Right ventricle myocardium superior (tissue), 1 donor: ENCODE results near the gene BCL10. TPM values are rescaled to one million over a fixed set of nuclear protein-coding genes. Genes with fewer than 3 reads are reported as not detected.
"Not testable (repeated sequence)": the region's sequence is repeated elsewhere in the genome, so short reads cannot be mapped to it uniquely, and the experiment has no call there.

Experiments used
- ATAC-seq: fragments of 200-7000 bp; cut with Tn5 transposase; one replicate; pipeline ENCODE4 v1.9.1; 2020; ENCODE audit warnings: mild to moderate bottlenecking; ENCODE audit not compliant: poor library complexity
- DNase-seq: peaks from one replicate; pipeline ENCODE4 v3.0.0-alpha.2; 2020
- intact Hi-C: fragments of 100-400 bp; cut with DNase I; formaldehyde crosslinking; loops from one replicate; pipeline ENCODE4 v1.11.2; 2022
- total RNA-seq: library from RNA; stranded (reverse); fragmentation: NEBNext Ultra II Directional; extraction: Animal tissue kit (Norgen Biotek cat#: 25700); gene quantifications from one replicate; pipeline ENCODE4 v1.2.1, GENCODE V29; 2021
- donor health status: DM: no; HTN: yes; CAD: no; lungs with severe emphysema.

BCL10 gene
- total RNA-seq, 1 donor from 2014 or later: 7.9 TPM

- DNase-seq: no peak
- no peak for ATAC-seq
- intact Hi-C loops: no loop called here
Observed at GRCh38 chr1:85276978-85277639, 677 bp upstream of the BCL10 start.

DNA sequence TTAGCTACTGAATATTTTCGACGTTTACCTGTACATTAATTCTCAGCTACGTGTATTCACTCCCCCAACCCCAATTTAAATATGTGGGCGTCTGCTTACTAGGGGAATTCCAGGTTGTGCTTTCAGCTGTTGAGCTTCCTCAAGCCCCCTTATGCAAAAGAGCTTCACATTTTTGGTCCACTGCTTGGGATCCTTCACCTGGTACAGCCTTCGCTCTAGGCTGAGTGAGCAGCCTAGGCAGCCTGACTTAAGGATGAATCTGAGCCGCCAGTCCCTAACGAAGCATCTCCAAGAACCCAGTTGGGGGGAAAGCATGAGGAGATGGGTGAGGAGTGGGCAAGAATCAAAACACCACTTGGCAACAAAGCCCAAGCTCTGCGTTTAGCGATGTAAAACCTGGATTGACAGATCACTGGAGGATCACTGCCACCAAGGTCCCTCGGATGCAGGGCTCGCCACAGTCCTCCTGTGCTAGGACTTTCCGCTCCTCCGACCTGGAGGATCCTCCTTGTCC is 674 bp downstream of the BCL10 start:
- DNase-seq: no peak
- no peak for ATAC-seq
- intact Hi-C loops: no loop called here

GRCh38 chr1:85274969-85275453 is 1.4 kb downstream of the BCL10 start:
- no peak for DNase-seq
- no peak for ATAC-seq
- intact Hi-C loops: no loop called here

GRCh38 chr1:85273397-85273796 is 3.0 kb downstream of the BCL10 start:
- no peak for ATAC-seq
- DNase-seq: no peak
- intact Hi-C loops: no loop called here

DNA sequence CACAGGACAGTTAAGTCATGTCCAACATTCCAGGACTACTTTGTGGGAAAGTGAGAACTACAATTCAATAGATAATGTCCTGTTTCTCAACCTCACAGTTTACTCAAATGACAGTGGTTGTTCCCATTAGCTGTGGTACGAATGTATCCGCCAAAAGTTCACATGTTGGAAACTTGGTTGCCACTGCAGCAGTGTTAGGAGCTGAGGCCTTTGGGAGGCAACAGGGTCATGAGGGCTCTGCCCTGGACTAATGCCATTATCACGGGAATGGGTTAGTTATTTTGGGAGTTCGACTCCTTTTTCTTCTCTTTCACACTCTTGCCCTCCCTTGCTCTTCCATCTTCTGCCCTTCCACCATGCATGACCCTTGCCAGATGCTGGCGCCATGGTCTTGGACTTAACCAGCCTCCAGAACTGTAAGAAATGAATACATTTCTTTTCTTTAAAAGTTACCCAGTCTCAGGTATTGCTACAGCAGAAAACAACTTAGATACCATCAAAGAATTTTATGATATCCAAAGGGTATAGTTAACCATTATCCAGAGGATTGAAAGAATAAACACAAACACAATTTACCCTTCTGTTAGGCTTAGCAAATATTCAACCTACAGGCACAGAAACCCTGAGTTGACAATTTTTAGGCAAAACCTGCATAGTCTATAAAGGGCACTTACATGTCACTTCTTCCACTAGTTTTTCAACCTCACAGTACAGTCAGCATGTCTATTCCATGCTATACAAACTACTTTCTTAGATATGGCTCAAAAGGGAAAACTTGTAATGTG is 7.4 kb downstream of the BCL10 start:
- intact Hi-C loops: no loop called here
- ATAC-seq (peak; percentile 13), DNase-seq (no peak)

GRCh38 chr1:85267313-85267712 is 9.1 kb downstream of the BCL10 start:
- intact Hi-C loops: no loop called here

GRCh38 chr1:85264150-85264549 is 12.3 kb downstream of the BCL10 start:
- intact Hi-C loops: no loop called here
- ATAC-seq (no peak), DNase-seq (no peak)

More at GRCh38 chr1:85267313-85267712, 9.1 kb downstream of the BCL10 start:
- DNase-seq: no peak
- no peak for ATAC-seq

DNA sequence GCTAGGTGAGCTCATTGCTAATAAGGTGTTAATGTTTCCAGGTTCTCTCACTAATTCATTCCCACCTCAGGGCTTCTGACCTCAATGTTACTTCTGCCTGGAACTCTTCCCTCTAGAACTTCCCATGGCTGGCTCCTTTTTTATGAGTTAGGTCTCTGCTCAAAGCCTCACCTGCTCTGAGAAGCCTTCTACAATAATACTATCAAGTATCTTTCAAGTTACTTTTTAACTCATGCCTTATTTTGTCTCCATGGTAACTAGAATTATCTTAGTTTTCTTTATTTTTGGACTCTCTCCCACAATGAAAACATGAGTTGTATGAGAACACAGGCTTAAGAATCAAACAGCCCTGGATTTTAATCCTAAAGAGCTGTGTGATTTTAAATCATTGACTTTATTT is 13.4 kb downstream of the BCL10 start:
- DNase-seq (no peak), ATAC-seq (no peak)
- intact Hi-C loops: no loop called here

GRCh38 chr1:85259912-85260274 is 16.5 kb downstream of the BCL10 start:
- DNase-seq (no peak), ATAC-seq (peak; percentile 71)
- intact Hi-C loops: loop anchor here (5.0 kb wide), 1 partner anchor 318 kb away; no protein-coding TSS in a partner anchor

DNA sequence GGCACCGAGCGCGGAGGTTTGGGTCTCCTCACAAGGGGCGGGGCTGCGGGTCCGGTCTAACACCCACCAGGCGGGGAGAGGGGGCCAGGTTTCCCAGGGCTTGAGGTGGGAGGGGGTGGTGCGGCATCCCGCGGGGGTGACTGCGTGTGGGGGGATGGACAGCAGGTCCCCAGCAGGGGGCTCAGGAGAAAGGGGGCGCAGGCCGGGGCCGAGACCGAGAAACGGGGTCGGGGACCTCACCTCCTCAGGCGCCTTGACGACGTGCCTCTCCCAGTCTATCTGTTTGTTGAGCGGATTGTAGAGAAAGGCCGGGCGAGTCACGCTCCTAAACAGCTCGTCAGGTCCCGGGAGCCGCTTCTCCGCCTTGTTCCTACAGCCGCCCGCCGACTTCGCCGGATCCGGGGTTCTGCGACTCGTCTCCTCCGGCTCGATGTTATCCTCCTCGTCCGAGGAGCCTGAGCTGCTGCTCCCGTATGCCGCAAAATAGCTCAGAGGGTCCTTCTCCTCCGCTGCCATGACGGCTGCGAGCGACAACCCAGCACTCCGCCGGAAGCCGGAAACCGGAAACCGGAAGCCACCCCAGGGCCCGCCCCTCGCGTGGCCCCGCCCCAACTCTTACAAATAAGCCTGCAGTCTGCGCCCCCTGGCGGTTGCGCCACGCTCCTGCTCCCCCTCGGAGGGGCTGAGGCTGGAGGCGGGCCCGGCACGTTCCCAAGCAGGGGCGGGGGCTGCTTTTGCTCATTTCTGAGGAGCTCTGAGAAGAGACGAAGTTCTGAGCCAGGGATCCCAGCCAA is 17.1 kb downstream of the BCL10 start, which contains the start of gene C1orf52:
Gene C1orf52 (minus strand): TSS at position 545 of the 794 bp plus-strand sequence. CDS start 29 bp downstream, at position 516.
- intact Hi-C loops: loop anchor here (5.0 kb wide), 1 partner anchor 317 kb away; no protein-coding TSS in a partner anchor
- ATAC-seq: peak; percentile 99
- DNase-seq: peak; percentile 98

DNA sequence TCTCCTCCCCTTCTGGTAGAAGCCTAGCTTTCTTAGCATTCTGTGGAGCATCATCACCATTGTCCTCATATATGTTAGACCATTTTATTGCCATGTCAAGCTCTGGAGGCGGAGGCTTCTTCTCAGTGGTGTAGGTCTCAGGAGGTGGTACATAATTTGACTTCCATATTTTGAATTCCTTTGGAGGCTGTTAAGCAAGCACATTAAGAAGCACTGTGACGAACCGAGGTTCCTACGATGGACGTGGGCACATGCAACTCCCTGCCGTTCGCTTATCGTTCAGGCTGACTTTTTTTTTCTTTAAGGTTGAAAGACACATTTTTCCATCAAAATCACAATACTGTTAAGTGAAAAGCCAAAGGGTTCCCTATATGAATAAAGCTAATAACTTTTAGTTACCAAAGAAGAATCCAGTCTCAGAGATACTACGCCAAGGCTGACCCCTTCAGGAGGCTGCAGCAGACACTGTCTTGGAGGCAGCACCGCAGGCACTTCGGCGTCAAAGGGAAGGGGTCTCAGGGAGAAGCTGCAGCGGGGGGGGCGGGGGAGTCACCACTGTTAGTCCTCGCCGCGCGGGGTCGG is 17.8 kb downstream of the BCL10 start:
- intact Hi-C loops: loop anchor here (5.0 kb wide), 1 partner anchor 316 kb away; no protein-coding TSS in a partner anchor
- ATAC-seq (peak; percentile 16), DNase-seq (no peak)

- intact Hi-C loops, DNase-seq, ATAC-seq: not testable (repeated sequence)
Observed at GRCh38 chr1:85249042-85249441, 27.4 kb downstream of the BCL10 start.

- DNase-seq: no peak
- intact Hi-C loops: no loop called here
- no peak for ATAC-seq
Observed at GRCh38 chr1:85245891-85246290, 30.5 kb downstream of the BCL10 start.

GRCh38 chr1:85245456-85245855 is 31.0 kb downstream of the BCL10 start:
- ATAC-seq: no peak
- no peak for DNase-seq
- intact Hi-C loops: no loop called here

DNA sequence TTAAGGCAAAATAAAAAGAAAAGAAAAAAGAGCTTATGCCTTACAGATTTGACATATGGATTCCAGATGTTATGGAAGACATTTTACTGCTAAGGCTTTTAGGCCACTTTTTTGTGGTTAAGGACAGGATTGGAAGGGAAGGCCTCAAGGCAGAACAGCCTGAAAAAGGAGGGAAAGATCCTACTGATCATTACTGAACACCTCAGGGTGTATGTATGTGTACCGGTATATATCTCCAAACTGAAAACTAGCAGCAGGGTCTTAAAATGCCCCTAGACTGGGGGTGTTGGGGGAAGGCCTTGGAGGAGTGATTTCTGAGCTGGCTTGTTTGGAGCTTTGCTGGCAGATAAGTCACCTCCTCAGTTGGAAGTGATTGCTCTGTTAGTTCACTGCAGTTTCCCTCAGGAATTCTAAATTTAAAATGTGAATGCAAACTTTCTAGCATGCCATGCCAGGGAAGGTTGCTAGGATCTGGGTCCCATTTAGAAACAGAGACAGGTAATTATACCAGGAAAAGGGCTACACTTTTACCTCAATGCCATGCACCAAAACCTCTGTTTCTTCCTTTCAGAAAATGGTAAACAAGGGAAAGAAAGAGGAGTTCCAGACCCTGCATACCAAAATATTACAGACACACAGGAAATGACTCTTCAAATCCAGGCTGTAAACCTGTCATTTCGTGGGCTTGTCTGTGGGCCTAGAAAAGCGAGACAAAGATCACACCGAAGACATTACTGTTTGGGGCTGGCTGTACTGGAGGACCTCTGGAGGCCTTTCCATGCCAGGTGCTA is 32.0 kb downstream of the BCL10 start:
- DNase-seq: no peak
- no peak for ATAC-seq
- intact Hi-C loops: no loop called here

GRCh38 chr1:85243372-85243771 is 33.1 kb downstream of the BCL10 start:
- peak; percentile 53 for ATAC-seq
- intact Hi-C loops: no loop called here
- DNase-seq: no peak

GRCh38 chr1:85240643-85241042 is 35.8 kb downstream of the BCL10 start:
- no peak for DNase-seq
- intact Hi-C loops: no loop called here

DNA sequence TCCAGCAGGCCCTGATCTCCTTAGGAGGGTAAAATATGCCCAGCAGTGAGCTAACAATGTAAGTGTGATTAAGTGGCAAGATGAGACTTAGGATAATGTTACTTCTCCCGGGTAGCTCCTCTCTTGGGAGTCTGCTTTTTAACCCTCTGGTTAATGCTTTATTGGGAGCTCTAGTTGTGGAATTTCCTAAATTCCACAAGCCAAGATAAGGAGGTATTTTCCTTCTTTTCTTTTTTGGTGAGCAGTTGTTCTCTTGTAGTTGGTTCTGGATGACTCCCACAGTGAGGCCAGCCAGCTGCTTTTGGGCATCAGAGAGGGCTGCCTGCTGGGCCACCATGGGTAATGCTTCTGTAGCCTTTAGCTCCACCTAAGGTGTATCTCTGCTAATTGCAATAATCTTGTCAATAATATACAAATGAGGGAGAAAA is 36.2 kb downstream of the BCL10 start:
- intact Hi-C loops: no loop called here
- DNase-seq (no peak), ATAC-seq (peak; percentile 76)

More at GRCh38 chr1:85240643-85241042, 35.8 kb downstream of the BCL10 start:
- no peak for ATAC-seq
